C4-2B (cell line): Measurements from ENCODE around the gene RGN.

Experiments used
- ZFX ChIP-seq: fragments of 450-650 bp; IDR thresholded peaks from 2 replicates; pipeline ENCODE4 v1.6.1; 2017
- TF ChIP-seq, protein P1 (sequence below): fragments of 450-650 bp; conservative IDR thresholded peaks from 2 replicates; pipeline ENCODE4 v1.5.1; 2017; ENCODE audit warnings: mild to moderate bottlenecking

GRCh38 chrX:47097018-47097417 lies 18.8 kb downstream of the RGN start:
- TF ChIP-seq, protein P1, sequence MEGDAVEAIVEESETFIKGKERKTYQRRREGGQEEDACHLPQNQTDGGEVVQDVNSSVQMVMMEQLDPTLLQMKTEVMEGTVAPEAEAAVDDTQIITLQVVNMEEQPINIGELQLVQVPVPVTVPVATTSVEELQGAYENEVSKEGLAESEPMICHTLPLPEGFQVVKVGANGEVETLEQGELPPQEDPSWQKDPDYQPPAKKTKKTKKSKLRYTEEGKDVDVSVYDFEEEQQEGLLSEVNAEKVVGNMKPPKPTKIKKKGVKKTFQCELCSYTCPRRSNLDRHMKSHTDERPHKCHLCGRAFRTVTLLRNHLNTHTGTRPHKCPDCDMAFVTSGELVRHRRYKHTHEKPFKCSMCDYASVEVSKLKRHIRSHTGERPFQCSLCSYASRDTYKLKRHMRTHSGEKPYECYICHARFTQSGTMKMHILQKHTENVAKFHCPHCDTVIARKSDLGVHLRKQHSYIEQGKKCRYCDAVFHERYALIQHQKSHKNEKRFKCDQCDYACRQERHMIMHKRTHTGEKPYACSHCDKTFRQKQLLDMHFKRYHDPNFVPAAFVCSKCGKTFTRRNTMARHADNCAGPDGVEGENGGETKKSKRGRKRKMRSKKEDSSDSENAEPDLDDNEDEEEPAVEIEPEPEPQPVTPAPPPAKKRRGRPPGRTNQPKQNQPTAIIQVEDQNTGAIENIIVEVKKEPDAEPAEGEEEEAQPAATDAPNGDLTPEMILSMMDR, result no peak
- no peak for TF ChIP-seq ZFX
